Endothelial cell (in vitro differentiated cells): Measurements from ENCODE around the gene ZNF469. TPM values are rescaled to one million over a fixed set of nuclear protein-coding genes. Genes with fewer than 3 reads are reported as not detected.

Experiments
- DNase-seq: peaks from one replicate; pipeline ENCODE4 v3.0.0; 2021; ENCODE audit warnings: low spot score
- H3K27ac Mint-ChIP-seq: one replicate; pipeline ENCODE4 v1.8.0; 2021; ENCODE audit warnings: mixed read lengths, inconsistent platforms; ENCODE audit not compliant: unreplicated experiment
- H3K27me3 Mint-ChIP-seq: one replicate; pipeline ENCODE4 v1.8.0; 2021; ENCODE audit warnings: mild to moderate bottlenecking, moderate library complexity, mixed read lengths, inconsistent platforms; ENCODE audit not compliant: unreplicated experiment
- H3K36me3 Mint-ChIP-seq: one replicate; pipeline ENCODE4 v1.8.0; 2021; ENCODE audit warnings: mild to moderate bottlenecking, low read depth, mixed read lengths, inconsistent platforms; ENCODE audit not compliant: unreplicated experiment
- H3K4me1 Mint-ChIP-seq: one replicate; pipeline ENCODE4 v1.8.0; 2021; ENCODE audit warnings: mild to moderate bottlenecking, mixed read lengths, inconsistent platforms; ENCODE audit not compliant: unreplicated experiment
- H3K4me3 Mint-ChIP-seq: one replicate; pipeline ENCODE4 v1.8.0; 2021; ENCODE audit warnings: mild to moderate bottlenecking, mixed read lengths, inconsistent platforms; ENCODE audit not compliant: unreplicated experiment
- H3K9me3 Mint-ChIP-seq: one replicate; pipeline ENCODE4 v1.8.0; 2021; ENCODE audit warnings: mixed read lengths, inconsistent platforms; ENCODE audit not compliant: unreplicated experiment
- total RNA-seq: library from RNA; stranded (reverse); fragmentation: NEBNext Ultra II Directional; extraction: Animal tissue kit (Norgen Biotek cat#: 25700); gene quantifications from one replicate; pipeline ENCODE4 v1.2.1, GENCODE V29; 2021; ENCODE audit not compliant: unreplicated experiment
- TF ChIP-seq, protein P1 (sequence below): fragments of 200-600 bp; sonication (generic); IDR thresholded peaks from one replicate; pipeline ENCODE4 v1.5.0; 2021; ENCODE audit warnings: antibody characterized with exemption; ENCODE audit not compliant: unreplicated experiment

ZNF469 gene
- total RNA-seq, 1 donor from 2014 or later = 14.7 TPM

DNA sequence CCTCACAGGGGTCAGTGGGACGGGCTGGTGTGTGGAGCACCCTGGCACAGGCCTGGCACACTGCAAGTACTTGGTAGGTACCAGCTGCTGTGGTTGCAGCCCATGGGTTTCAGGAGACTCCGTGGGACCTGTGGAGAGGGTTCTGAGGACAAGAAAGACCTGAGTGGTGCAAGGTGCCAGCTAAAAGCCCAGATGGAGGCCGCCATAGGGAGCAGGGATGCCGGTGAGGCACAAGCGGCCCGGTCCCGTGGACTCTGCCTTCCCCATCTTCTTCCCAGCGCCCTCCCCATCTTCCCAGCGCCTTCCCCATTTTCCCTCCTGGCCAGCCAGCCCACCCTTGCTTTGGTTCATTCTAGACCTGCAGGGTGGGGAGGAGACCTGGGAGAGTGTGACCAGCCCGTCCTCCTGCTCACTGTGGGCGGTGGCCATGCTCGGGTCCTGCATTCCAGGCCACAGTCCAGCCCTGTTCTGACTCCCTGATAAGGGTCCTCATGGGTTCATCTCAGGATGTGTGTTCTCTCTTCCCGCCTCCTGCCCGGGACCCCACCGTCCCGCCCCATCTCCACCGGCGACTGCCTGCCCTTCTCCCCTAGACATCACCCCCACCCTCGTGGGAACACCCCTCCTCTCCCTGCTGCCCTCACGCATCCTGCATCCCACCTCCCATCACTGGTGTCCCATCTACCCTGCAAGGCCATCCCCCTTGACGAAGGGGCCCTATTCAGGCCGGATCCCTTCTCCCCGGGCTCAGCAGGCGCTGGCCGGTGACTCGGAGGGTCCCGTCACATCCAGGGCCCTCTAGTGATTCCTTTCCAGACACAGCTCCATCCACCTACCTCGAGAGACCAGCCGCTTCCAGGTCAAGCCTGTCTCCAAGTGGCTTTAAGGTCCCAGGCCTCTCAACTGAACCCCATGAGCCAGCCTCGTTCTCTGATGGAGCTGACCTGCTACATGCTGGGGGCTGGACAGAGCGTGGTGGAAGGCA is 3.4 kb downstream of the ZNF469 start:
- TF ChIP-seq, protein P1, sequence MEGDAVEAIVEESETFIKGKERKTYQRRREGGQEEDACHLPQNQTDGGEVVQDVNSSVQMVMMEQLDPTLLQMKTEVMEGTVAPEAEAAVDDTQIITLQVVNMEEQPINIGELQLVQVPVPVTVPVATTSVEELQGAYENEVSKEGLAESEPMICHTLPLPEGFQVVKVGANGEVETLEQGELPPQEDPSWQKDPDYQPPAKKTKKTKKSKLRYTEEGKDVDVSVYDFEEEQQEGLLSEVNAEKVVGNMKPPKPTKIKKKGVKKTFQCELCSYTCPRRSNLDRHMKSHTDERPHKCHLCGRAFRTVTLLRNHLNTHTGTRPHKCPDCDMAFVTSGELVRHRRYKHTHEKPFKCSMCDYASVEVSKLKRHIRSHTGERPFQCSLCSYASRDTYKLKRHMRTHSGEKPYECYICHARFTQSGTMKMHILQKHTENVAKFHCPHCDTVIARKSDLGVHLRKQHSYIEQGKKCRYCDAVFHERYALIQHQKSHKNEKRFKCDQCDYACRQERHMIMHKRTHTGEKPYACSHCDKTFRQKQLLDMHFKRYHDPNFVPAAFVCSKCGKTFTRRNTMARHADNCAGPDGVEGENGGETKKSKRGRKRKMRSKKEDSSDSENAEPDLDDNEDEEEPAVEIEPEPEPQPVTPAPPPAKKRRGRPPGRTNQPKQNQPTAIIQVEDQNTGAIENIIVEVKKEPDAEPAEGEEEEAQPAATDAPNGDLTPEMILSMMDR = no peak
- H3K4me3 Mint-ChIP-seq = no peak overlapping the region
- H3K4me1 Mint-ChIP-seq = peaks cover 4% of the 10 kb centered on the region
- no peaks in the 10 kb centered on the region for H3K36me3 Mint-ChIP-seq
- peaks cover 27% of the 10 kb centered on the region for H3K27me3 Mint-ChIP-seq
- H3K27ac Mint-ChIP-seq = no peak overlapping the region
- DNase-seq = no peak
- no peaks in the 10 kb centered on the region for H3K9me3 Mint-ChIP-seq

DNA sequence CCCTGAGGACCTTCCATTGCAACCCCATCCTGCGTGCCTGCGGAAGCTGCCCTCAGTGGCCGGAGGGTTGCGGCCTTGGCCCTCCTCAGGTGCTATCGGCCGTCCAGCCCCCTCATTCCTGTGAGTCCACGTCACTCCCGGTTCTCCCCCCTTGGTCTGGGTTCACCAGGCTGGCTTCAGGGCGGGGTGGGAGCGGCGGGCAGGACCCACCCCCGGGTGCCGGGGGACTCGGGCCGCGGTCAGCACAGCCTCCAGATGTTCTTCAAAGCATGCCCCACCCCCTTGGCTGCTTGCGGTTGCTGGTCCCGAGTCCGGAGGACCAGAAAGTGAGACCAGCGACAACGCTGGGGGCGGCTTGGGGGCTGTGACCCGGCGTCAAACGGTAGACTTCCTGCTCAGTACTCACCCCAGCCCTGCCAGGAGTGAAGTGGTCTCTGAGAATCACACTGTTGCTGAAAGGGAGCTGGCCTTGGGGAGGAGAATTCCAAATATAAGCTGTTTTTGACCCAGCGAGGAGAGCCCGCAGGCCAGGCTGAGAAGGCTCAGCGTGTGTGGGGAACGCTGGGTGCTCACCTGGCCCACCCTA is 4.5 kb downstream of the ZNF469 start:
- Mint-ChIP-seq H3K27ac (no peak overlapping the region), H3K27me3 (peaks cover 29% of the 10 kb centered on the region), H3K4me3 (no peak overlapping the region), H3K36me3 (no peaks in the 10 kb centered on the region), H3K4me1 (peaks cover 4% of the 10 kb centered on the region), H3K9me3 (no peaks in the 10 kb centered on the region)
- TF ChIP-seq, protein P1 = no peak
- no peak for DNase-seq

DNA sequence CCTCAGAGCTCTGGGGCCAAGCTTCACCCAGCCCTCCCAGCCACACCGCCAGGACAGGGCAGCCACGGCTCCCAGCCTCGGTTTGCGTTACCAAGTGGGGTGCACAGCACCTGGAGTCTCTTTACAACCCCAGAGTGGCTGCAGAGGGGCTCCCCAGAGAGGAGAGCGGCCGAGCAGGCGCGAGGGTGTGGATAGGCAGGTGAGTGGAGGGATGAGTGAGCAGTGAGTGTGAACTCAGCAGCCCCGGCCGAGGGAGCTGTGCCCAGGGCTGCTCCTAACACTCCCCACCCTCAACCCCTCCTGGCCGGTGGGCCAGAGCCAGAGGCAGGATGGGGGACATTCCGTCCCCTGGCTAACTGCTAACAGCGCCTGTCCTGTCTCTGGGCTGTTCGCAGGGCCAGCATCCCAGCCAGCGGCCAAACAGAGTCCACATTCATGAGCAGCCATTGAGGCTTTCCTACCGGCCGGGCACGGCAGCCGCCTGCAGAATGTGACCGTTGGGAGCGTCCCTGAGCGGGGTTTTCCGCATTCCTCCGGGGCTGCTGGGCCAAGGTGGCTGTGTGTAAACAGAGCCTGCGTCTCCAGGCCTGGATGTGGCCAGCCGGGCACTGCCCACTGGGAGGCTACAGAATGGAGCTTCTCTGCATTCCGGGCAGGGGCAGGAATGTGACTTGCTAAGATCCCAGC is 5.3 kb downstream of the ZNF469 start:
- no peak for DNase-seq
- Mint-ChIP-seq H3K27ac (no peak overlapping the region), H3K4me1 (no peaks in the 10 kb centered on the region), H3K36me3 (no peaks in the 10 kb centered on the region), H3K9me3 (no peaks in the 10 kb centered on the region), H3K27me3 (peaks cover 26% of the 10 kb centered on the region), H3K4me3 (no peak overlapping the region)
- TF ChIP-seq, protein P1 = no peak

DNA sequence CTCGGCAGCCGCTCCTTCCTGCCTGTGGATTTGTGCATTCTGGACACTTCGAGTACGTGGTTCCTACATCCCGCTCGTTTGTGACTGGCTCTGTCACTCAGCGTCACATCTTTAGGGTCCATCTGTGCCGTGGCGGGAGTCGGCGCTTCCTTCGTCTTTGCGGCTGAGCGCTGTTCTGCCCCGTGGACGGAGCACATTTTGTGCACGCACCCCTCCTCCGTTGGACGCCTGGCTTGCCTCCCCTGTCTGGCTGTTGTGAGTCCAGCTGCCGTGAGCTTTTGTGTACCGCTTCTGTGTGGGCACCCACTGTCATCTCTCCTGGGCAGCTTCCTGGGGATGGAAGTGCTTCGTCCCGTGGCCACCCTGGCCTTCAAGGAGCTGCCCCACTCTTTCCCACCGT is 6.4 kb downstream of the ZNF469 start:
- TF ChIP-seq, protein P1 = no peak
- no peak overlapping the region for H3K27ac Mint-ChIP-seq
- no peaks in the 10 kb centered on the region for H3K36me3 Mint-ChIP-seq
- no peaks in the 10 kb centered on the region for H3K4me1 Mint-ChIP-seq
- peaks cover 24% of the 10 kb centered on the region for H3K27me3 Mint-ChIP-seq
- H3K9me3 Mint-ChIP-seq = no peaks in the 10 kb centered on the region
- H3K4me3 Mint-ChIP-seq = no peak overlapping the region
- DNase-seq = no peak
